Heart right ventricle (tissue), 16 donors: ENCODE measurements around the gene TNS1. TPM values are rescaled to one million over a fixed set of nuclear protein-coding genes. Genes with fewer than 3 reads are reported as not detected.
A peak's percentile ranks its signal among the peaks of the same experiment; 100 is the strongest.

Experiments used
- ATAC-seq, 8 donors: fragments of 200-7000 bp; cut with Tn5 transposase; one replicate each; pipeline ENCODE4 v1.9.1; 2020; ENCODE audit warnings: mild to moderate bottlenecking in 8 of 8, moderate library complexity in 8 of 8, moderate number of reproducible peaks in 1 of 8
- DNase-seq, 2 donors: peaks; one replicate each; pipeline ENCODE4 v3.0.0-alpha.2; 2020
- H3K27ac ChIP-seq, 10 donors: fragments of 200-600 bp; sonication (generic) in 2 of 10; one replicate each; pipeline versions ENCODE4 v1.5.0 to v1.8.0; 2020 to 2022; ENCODE audit warnings: mild to moderate bottlenecking in 3 of 10
- H3K27me3 ChIP-seq, 7 donors: fragments of 200-600 bp; one replicate each; pipeline ENCODE4 v1.8.0; 2021 to 2022; ENCODE audit warnings: mild to moderate bottlenecking in 2 of 7
- H3K36me3 ChIP-seq, 9 donors: fragments of 200-600 bp; sonication (generic) in 1 of 9; one replicate each; pipeline versions ENCODE4 v1.5.0 to v1.8.0; 2020 to 2022; ENCODE audit warnings: mild to moderate bottlenecking in 2 of 9
- H3K4me1 ChIP-seq, 9 donors: fragments of 200-600 bp; sonication (generic) in 1 of 9; one replicate each; pipeline versions ENCODE4 v1.5.0 to v1.8.0; 2020 to 2022; ENCODE audit warnings: mild to moderate bottlenecking in 4 of 9
- H3K4me3 ChIP-seq, 10 donors: fragments of 200-600 bp; sonication (generic) in 2 of 10; one replicate each; pipeline versions ENCODE4 v1.5.0 to v1.8.0; 2020 to 2022; ENCODE audit warnings: mild to moderate bottlenecking in 7 of 10, moderate library complexity in 2 of 10
- H3K9me3 ChIP-seq, 11 donors: fragments of 200-600 bp in 10 of 11; sonication (generic) in 2 of 11; one replicate each; pipeline versions ENCODE4 v1.5.0 to v1.8.0; 2013 to 2022; ENCODE audit warnings: mild to moderate bottlenecking in 2 of 11, control low read depth in 1 of 11, moderate library complexity in 1 of 11
- WGBS, 2 donors: extraction: QIAGEN DNeasy Blood & Tissue Kit; methylation state at CpG; one replicate each; pipeline ENCODE4 v1.1.7; 2013; ENCODE audit warnings: inconsistent platforms in 1 of 2; 5-methylcytosine and 5-hydroxymethylcytosine counted together
- intact Hi-C, 10 donors: fragments of 100-400 bp; cut with DNase I; formaldehyde crosslinking; loops; one replicate each; pipeline versions ENCODE4 v1.11.1 to v1.14.2; 2022
- polyA plus RNA-seq, 2 donors: library from polyadenylated mRNA; stranded (reverse); fragments of 200-250 nt; gene quantifications; one replicate each; pipeline ENCODE4 v1.2.3, GENCODE V29; 2013
- total RNA-seq, 10 donors: library from RNA; stranded (reverse); fragmentation: NEBNext Ultra II Directional in 3 of 10; extraction: Animal tissue kit (Norgen Biotek cat#: 25700) in 3 of 10; gene quantifications; one replicate each; pipeline versions ENCODE4 v1.2.1 to v1.2.4, GENCODE V29; 2021 to 2023
- TF ChIP-seq, protein P1 (sequence below), 9 donors: fragments of 200-600 bp; sonication (generic) in 2 of 9; IDR thresholded peaks; one replicate each; pipeline versions ENCODE4 v1.5.0 to v1.8.0; 2021 to 2022; ENCODE audit warnings: antibody characterized with exemption in 9 of 9, mild to moderate bottlenecking in 5 of 9, moderate library complexity in 1 of 9
- donor health status: Arrhythmogenic right ventricular cardiomyopathy.
- donor health status: ischemic (EF 13 %, LVEDD 7.1; RV severe dilation, severe dysfunction).
- donor health status: healthy with polysubstance abuse.
- donor health status: DM: no; HTN: yes; CAD: no.
- donor health status: DM: no; HTN: no; CAD: no.
- donor health status: ischemic (EF 25% LVEDD 6.9; RV normal size, moderate dysfunction).
- donor health status: ischemic (EF 25% LVEDD 5.7; RV mildly dilated, moderate dysfunction).
- donor health status: healthy.
- donor health status: DM: yes; HTN: yes; CAD: no.
- donor health status: Ischemic cardiomyopathy.
- donor health status: ischemic (EF 35%, LVEDD 5.7; RV mildly dilated, moderate dysfunction).
- donor health status: nonischemic (EF 11% LVEDD 7.7; RV severe dilation, severe dysfunction).
- donor health status: DM: yes; HTN: yes; CAD: no.
- donor health status: PGD.
- donor health status: ischemic (EF 29% LVEDD 5.4; RV normal size, mild dysfunction).
- donor health status: nonischemic (EF 23%, LVEDD 6.1; RV moderate dilation, normal function).

Gene TNS1
- total and polyA plus RNA-seq, 12 donors = 64.6 to 844 (median 731) TPM

DNA sequence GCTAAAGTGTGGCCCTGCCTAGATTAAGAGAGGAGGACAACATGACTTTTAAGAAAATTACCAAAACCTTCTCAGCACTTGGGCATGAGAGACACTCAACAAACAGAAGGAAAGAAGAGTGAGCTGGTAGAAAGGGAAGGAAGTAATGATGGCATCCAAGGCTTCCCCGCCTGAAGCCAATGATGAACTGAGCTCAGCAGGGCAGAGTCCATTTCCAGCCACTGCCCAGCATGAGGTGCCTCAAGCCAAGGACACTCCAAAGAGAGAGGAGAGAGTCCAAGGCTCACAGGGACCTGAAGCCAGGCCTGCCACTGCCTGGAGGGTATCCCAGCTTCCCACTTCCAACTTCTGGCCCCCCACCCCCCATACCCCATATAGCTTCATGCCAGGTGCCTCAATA lies 9.5 kb upstream of the TNS1 start:
- no peak for ATAC-seq
- intact Hi-C loops = no loop called here
- no peak overlapping the region for H3K4me3 ChIP-seq
- TF ChIP-seq, protein P1, sequence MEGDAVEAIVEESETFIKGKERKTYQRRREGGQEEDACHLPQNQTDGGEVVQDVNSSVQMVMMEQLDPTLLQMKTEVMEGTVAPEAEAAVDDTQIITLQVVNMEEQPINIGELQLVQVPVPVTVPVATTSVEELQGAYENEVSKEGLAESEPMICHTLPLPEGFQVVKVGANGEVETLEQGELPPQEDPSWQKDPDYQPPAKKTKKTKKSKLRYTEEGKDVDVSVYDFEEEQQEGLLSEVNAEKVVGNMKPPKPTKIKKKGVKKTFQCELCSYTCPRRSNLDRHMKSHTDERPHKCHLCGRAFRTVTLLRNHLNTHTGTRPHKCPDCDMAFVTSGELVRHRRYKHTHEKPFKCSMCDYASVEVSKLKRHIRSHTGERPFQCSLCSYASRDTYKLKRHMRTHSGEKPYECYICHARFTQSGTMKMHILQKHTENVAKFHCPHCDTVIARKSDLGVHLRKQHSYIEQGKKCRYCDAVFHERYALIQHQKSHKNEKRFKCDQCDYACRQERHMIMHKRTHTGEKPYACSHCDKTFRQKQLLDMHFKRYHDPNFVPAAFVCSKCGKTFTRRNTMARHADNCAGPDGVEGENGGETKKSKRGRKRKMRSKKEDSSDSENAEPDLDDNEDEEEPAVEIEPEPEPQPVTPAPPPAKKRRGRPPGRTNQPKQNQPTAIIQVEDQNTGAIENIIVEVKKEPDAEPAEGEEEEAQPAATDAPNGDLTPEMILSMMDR (IDR thresholded peaks at IDR 0.05) = no peak
- no peak overlapping the region for H3K27ac ChIP-seq
- H3K36me3 ChIP-seq = no peaks in the 10 kb centered on the region
- no peak for DNase-seq
- H3K4me1 ChIP-seq = peaks cover 14 to 61% (median 34%) of the 10 kb centered on the region in 9 donors
- H3K27me3 ChIP-seq = peaks cover 0 to 31% (median 0%) of the 10 kb centered on the region in 7 donors
- WGBS, 2 donors = 95 to 97% methylated on average over 1 of the region's 1 CpG
- no peaks in the 10 kb centered on the region for H3K9me3 ChIP-seq

DNA sequence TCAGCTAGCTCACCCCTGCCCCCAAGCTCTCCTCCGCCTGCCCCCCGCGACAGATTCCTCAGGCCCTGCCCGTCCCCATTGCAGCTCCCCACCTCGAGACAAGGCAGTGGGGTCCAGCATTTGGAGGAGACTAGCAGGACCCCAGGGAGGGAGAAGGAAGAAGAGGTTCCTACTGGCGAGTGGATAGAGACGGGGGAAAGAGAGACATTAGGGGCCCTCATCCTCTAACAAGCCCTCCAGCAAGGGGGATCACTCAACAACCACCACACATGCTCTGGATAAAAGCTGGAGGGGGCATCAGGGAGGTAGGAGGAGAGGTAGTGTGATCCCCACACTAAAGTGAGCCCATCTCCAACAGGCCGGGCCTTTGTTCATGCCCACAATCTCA lies 8.9 kb upstream of the TNS1 start:
- H3K4me3 ChIP-seq = no peak overlapping the region
- no peaks in the 10 kb centered on the region for H3K9me3 ChIP-seq
- 68 to 73% methylated on average over 8 of the region's 8 CpGs for WGBS, 2 donors
- peaks cover 0 to 31% (median 0%) of the 10 kb centered on the region in 7 donors for H3K27me3 ChIP-seq
- intact Hi-C loops = loop anchor here in 1 of 10 donors (2.0 kb wide), 1 partner anchor 23 kb away; no protein-coding TSS in a partner anchor
- TF ChIP-seq, protein P1 (IDR thresholded peaks at IDR 0.05) = no peak
- H3K36me3 ChIP-seq = no peaks in the 10 kb centered on the region
- DNase-seq (no peak), ATAC-seq (no peak)
- H3K4me1 ChIP-seq = peaks cover 8 to 55% (median 27%) of the 10 kb centered on the region in 9 donors
- no peak overlapping the region for H3K27ac ChIP-seq

DNA sequence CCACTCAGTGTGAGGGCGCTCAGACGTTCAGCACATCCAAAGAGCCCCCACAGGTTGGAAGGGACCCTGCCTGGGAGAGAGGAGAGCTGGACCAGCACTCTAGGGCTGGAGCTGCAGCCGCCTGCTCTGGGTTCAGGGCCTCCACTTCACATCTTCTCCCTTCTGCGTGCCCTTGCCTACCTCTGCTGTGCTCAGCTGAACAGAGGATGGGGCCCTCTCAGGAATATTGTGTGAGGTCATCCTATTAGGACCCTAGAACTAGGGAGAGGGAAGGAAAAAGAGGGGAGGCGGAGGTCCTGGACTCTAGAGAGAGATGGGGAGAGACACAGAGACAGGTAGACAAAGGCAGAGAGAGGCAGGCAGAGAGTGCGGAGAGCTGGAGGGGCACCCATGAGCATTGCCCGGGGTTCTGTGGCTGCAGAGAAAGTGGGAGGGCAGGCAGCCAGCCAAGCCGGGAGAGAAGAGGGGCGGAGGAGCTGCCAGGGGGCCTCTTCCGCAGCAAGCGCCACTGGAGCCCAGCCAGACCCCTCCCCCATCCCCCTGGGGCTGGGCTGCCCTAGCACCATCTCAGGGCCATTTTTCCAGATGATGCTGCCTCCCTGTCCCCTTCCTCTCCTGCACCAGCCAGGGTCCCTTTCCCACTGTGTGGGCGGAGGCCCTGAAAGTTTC lies 8.3 kb upstream of the TNS1 start:
- peak in 1 of 8 donors; percentile 5 for ATAC-seq
- DNase-seq = no peak
- Histone ChIP-seq H3K27ac (no peak overlapping the region), H3K4me1 (peaks cover 7 to 50% (median 25%) of the 10 kb centered on the region in 9 donors), H3K4me3 (peak overlapping the region in 5 of 10 donors; percentile 55 to 60 (median 58)), H3K27me3 (peaks cover 0 to 31% (median 0%) of the 10 kb centered on the region in 7 donors), H3K9me3 (no peaks in the 10 kb centered on the region), H3K36me3 (no peaks in the 10 kb centered on the region)
- 56 to 58% methylated on average over 12 of the region's 12 CpGs for WGBS, 2 donors
- TF ChIP-seq, protein P1 (IDR thresholded peaks at IDR 0.05) = no peak
- intact Hi-C loops = loop anchor here in 1 of 10 donors (2.0 kb wide), 1 partner anchor 24 kb away; no protein-coding TSS in a partner anchor

DNA sequence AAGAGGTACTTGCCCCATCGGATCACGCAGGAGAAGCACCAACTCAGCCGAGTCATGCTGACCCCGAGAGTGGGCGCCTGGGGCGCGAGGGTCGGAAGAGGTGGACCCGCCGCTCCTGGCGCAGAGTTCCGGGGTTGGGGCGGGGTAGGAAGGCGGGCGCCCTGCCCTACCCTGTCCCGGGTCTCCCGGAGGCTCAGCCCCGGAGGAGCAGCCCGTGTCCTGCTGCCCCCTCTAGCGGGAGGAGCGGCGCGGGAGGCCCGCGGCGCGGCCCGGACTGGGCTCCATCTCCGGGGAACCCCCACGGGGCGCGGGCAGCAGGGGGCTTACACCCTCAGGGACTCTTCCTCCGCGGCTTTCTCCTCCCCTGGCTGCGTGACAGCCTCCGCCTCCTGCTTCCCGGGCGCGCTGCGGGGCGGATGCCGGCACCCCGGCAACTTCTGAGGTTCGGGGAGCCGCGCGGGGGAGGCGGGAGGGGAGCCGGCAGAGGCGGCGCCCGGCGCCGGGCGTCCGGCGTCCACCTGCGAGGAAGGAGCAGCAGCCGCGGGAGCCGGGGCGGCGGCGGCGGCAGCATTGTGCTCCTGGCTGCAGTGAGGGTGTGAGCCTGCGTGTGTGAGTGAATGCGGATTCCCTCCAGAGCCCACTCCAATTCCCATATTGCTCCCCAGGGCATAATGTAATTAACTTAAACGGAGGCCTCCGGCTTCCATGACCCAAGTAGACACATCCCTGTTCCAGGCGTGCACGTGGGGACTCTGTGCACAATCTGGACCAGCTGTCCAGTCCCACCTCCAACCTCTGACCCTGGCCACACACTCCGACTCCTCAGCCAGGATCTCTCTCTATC lies 7.6 kb upstream of the TNS1 start:
- peaks cover 7 to 42% (median 25%) of the 10 kb centered on the region in 9 donors for H3K4me1 ChIP-seq
- H3K36me3 ChIP-seq = no peaks in the 10 kb centered on the region
- intact Hi-C loops = loop anchor here in 1 of 10 donors (2.0 kb wide), 1 partner anchor 24 kb away; no protein-coding TSS in a partner anchor
- H3K27ac ChIP-seq = peak overlapping the region in 3 of 10 donors; percentile 13 to 47 (median 36)
- H3K27me3 ChIP-seq = peaks cover 0 to 31% (median 0%) of the 10 kb centered on the region in 7 donors
- WGBS, 2 donors = 1 to 2% methylated on average over 65 to 71 of the region's 72 CpGs
- peak; percentile 69 to 86 (median 80) for ATAC-seq
- H3K4me3 ChIP-seq = peak overlapping the region; percentile 35 to 60 (median 58)
- TF ChIP-seq, protein P1 (IDR thresholded peaks at IDR 0.05) = peak; percentile 28 to 79 (median 55)
- H3K9me3 ChIP-seq = no peaks in the 10 kb centered on the region
- peak in 1 of 2 donors; percentile 68 for DNase-seq
